Ammon's horn (tissue), 1 donor: ENCODE results near the gene NQO2.
"Not testable (repeated sequence)": the region's sequence is repeated elsewhere in the genome, so short reads cannot be mapped to it uniquely, and the experiment has no call there.

Experiments
- DNase-seq: peaks from one replicate; pipeline ENCODE4 v3.0.0-alpha.2; 2016; ENCODE audit warnings: low spot score

Gene NQO2

DNA sequence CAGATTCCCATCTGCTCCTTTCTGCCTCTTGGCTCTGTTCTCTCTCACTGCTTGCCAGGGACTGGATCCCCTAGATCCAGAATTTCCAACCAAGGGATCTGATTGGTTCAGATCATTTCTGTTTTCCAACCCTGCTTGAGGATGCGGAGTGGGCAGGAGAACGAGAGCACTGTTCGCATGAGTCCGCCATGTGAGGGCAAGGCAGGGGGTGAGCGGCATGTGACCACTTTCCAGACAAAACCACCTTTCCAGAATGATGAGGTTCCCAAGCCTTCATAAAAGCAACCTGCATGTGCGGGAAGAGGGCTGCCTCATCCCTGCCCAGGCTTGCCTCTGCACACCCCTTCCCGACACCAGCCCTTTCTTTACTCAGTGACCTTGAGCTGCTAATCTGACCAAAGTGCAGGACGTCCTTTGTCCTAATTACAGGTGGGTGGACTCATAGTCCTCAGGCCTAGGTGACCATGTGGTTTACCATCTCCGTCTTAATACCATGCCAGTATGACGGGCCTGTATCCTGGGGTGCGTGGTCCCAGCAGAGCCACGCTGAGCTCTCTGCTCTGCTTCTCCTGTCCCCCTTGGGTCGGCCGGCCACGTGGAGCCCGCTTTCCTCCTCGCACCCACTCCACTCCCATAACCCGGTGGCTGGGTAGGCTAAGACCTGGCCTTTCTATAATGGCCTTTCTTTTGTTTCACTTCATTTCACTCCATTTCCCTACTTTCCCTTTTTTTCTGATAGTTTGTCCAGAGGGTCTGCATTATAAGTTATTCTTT is 14.4 kb downstream of the NQO2 start:
- DNase-seq, result no peak

DNA sequence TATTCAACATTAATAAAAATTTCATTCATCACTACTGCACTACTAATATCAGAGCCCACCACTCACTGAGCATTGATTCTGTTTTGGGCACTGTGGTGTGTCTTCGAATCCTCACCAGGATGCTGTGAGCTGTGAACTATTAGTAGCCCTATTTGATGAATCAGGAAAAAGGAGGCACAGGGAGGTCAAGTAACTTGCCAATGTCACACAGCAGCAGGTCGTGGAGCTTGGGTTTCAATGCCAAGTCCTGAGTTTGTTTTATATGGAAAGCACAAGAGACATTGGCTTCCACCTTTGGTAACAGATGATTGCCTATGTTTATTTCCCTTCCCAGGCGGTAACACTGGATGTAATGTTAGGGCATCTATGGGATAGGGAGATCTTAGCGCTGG is 15.0 kb downstream of the NQO2 start:
- no peak for DNase-seq

DNA sequence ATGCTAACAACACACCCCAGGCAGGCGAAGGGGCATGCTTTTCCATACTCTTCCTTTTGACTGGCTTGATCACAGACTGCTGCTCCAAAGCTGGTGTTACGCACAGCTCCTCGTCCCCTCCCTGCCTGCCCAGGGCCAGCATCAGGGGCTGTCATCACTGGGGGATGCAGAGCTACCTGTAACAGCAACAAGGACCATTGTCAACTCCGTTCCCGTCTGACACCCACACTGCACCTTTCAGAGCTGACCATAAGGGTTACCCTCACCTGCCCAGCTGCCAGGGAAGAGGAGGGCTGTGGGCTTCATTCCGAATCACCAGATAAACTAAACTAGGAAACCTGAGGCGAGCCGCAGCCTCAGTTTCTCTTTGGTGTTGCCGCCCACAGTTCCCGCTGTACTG is 15.4 kb downstream of the NQO2 start:
- no peak for DNase-seq

DNA sequence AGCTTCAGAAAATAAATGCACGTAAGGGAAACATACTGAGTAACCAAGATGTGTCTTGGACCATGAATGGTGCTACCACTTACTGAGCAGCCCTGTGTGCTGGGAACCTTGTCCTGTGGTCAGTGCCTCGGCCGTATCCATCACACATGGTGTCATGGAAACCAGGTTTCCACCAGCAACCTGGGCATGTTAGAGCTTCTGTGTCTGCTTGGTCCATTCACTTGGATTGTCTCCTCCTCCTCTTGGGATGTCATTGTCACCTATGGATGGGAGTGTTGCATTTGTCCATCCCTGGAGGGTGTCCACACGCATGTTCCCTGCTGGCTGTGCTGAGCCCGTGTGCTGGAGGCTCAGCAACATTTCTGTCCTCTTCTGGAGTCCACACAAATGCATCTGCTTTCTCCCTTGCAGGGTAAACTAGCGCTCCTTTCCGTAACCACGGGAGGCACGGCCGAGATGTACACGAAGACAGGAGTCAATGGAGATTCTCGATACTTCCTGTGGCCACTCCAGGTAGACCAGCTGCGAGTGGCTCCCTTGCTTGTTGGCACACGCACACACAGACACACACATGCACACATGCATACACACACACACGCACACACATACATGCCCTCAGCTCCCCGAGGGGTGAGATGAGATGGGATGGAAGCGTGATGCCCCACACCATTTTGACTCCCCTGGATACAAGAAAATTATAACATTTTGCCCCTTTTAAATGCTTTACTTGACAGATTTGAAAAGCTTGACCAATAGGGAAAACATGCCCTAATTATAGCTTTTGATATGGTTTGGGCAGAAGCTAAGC is 17.0 kb downstream of the NQO2 start:
- no peak for DNase-seq

DNA sequence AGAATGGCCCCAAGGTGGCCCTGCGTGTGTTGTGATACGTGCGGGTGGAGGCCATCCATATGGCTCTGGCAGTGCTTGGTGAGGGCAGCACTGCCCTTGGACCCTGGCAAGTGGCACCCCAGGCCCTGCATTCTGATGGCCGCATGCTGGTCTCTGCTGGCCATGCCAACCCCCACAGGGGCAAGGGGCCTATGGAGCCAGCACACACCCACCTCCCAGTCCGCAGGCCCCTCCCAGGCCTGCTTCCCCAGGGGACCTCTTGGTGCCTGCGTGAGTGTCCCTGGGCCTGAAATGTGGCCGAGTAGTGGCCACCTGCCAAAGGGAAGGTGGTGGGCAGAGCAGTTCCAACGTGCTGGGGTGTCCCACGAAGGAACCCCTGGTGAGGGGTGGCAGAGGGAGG is 17.6 kb downstream of the NQO2 start:
- no peak for DNase-seq

DNA sequence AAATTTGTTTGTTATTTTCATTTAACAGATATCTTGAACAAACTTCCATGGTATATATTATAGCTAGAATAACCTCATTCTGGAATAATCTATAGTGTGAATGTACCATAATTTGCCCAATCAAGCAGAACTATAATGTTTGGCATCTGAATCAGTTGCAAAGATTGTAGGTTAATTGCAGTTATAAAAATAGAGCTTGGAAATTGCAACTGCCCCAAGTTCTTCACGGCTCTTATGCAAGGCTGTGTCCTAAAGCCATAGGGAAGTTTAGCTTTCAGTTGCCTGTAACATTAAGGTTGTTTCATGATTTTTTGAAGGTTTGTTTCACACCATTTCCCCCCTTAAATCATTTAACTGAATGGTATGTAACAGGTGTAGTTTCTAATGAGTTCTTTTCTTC is 19.4 kb downstream of the NQO2 start:
- DNase-seq, result no peak

DNA sequence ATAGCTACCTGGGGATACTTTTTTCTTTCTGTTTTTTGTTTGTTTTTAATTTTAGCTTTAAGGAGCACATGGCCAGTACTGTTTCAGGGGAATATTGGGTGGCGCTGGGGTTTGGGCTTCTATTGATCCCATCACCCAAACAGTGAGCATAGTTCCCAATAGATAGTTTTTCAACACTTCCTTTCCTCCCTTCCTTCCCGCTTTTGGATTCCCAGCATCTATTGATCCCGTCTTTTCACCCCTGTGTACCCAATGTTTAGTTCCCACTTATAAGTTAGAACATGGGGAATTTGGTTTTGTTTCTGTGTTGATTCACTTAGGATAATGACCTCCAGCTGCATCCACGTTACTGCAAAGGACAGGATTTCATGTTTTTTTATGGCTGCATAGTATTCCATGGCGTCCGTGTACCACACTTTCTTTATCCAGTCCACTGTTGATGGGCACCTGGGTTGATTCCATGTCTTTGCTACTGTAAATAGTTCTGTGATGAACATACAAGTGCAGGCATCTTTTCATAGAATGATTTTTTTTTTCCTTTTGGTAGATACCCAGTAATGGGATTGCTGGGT is 20.1 kb downstream of the NQO2 start:
- no peak for DNase-seq

DNA sequence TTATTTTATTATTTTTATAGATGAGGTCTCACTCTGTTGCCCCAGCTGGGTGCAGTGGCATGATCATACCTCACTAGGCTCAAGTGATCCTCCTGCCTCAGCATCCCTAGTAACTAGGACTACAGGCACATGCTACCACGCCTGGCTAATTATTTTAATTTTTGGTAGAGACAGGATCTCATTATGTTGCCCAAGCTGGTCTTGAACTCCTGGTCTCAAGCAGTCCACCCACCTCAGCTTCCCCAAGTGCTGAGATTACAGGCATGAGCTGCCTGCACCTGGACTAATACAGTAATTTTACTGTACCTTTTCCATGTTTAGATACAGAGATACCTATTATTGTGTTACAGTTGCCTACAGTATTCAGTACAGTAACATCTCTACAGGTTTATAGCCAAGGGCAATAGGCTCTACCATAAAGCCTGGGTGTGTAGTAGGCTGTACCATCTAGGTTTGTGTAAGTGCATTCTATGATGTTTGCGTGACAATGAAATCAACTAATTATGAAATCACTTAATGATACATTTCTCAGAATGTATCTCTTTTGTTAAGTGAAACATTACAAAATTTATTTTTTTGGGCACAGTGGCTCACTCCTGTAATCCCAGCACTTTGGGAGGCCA is 21.4 kb downstream of the NQO2 start:
- DNase-seq, result not testable (repeated sequence)

DNA sequence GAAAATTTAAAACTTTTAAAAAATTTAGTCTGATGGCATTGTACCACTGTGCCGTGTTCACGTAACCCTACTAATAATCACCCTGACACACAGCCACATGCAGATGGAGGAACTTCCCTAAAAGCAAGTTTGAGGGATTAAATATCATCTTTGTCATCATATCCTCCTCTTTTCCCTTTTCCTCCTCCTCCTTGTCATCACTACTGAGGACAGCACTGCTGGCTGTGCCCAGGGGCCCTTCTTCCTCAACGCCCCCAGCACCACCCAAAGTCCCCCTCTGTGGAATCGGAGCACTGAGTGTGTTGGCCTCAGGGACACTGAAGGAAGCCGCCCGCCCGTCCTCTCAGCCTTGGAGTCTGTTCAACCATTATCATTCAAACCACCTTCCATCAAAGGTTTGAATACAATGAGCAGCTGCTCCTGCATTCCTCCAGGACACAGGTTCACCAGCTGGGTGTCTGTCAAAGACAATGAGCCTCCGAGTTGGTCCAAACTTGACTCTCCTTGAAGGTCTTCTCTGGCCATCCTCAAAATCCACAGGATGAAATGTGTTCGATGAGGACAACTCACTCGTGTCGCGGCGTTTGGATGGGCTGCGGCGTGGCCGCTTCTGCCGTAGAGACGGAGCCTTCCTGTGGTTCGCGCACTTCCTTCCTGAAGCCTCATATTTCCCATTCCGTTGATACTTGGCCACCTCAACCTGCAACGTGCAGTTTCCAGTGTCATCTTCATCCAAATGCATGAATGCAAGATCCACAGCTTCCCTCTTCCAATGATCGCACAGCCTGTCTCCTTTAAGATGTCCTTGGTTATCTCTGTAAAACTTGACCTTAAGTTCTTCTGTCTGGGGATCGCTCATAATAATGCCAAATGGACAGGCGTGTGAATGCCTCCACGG is 23.3 kb downstream of the NQO2 start:
- peak; percentile 14 for DNase-seq

DNA sequence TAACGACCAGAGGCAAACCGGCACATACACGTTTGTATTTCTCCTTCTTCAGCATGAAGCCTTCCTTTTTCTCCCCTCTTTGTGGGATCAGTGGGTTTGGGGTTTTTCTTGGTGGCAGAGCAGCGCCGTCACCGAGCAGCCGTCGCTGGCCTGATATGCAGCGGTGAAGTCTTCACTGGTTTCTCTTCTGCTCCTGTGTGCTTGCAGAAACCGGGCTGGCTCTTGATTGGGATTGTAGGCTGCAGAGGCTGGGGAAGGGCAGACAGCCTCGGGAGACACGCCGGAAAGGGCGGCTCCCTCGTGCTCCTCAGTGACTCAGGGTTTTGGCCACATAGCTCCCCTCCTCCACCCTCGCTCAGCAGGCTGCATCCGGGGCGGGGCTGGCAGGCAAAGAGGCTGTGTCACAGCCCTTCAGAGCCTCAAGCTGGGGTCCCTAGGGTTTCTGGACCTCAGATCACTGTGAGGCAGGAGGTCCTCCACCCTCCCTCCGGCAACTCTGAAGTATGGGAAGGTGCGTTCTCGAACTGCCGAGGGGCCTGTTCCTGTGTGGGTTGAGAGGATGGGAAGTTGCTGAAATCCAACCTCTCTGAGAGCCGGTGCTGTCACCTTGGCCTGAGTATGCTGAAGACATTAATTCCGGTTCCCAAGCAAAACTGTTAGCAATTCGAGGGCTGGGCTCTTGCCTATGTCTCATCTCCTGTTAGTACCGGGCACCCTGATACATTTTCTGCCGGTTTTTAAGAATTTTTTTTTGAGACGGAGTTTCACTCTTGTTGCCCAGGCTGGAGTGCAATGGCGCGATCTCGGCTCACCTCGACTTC is 24.2 kb downstream of the NQO2 start:
- peak; percentile 80 for DNase-seq

DNA sequence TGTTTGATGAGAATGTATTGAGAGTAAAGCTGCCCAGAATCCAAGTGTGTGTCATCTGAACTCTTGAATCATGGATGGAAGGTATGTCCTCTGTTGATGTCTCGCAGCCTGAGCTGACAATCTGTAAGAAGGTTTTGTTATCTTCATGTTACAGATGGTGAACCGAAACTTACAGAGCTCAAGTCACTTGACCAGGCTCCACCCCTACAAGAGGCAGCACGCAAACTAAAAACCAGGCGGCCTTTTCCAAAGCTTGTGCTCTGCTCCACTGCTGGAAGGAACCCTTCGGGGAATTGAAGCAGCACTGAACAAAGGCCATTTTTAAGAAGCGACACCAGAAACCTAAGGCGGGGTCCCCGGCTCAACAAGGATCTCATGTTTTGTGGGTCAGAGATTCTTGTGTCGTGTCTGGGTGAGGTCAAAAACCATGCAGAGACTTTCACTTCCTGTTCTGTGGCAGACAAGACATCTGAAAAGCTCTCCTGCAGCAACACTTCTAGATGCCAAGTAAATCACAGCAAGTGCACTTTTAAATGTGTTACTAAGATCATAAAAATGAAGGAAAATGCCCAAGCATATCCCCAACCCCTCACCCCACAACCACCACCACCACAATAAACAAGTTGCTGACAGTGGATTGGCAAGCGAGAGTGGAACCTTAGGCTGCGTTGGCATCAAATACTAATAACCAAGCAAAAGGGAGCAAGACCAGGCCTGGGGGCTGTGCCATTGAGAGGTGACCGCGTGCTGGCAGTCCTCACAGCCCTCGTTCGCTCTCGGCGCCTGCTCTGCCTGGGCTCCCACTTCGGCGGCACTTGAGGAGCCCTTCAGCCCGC is 27.3 kb downstream of the NQO2 start:
- DNase-seq, result peak; percentile 62

DNA sequence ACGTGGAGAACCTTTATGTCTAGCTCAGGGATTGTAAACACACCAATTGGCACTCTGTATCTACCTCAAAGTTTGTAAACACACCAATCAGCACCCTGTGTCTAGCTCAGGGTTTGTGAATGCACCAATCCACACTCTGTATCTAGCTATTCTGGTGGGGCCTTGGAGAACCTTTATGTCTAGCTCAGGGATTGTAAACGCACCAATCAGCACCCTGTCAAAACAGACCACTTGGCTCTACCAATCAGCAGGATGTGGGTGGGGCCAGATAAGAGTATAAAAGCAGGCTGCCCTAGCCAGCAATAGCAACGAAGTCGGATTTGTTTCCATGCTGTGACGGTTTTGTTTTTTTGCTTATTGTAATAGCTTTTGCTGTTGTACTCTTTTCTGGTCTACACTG is 28.5 kb downstream of the NQO2 start:
- DNase-seq, result not testable (repeated sequence)

DNA sequence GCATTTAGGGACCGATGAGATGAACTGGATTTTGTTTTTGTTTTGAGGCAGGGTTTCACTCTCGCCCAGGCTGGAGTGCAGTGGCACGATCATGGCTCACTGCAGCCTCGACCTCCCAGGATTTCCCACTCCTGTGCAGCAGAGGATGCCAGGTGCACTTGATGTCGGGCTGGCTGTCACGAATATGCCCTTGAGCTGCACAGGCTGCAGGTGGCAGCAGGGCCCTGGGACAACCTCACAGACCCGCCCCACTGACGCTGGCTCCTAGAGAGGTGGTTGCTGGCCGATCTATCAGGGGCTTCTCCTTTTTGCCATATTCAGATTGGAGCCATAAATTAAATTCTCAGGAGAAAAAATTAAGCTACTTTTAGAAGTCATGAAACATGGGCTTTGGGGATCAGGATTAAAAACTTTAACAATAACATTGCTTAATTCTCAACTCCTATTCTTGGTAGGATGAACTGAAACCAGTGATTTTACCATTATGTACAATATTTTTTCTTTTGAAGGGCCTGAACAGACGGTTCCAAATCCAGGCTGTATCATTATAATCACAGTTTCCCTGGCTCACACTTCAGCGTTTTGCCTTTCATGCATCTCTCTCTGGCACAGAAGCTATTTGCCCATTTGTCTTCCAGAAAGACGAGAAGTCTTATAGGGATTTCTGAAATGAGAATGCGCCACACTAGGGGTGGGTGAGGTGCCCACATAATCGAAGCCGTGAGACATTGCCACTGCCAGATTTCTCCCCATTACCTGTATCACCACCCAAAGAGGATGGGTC is 32.4 kb downstream of the NQO2 start:
- no peak for DNase-seq

DNA sequence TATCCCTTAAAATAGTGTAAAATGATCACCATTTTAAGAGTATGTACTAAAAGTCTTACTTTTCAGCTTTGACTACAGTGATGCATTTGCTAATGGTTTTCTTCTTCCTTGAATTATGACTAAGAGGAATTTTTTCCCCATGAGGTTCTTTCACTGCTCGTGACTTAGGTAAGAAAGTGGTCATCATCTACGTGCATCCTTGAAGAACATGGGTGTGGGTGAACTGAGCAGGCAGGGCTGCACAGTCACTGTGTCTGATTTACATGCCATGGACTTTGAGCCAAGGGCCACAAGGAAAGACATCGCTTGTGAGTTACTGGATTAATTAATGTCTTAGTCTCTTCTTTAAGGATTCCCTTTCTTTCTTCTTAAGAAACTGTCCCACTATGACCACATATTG is 33.3 kb downstream of the NQO2 start:
- DNase-seq, result no peak

DNA sequence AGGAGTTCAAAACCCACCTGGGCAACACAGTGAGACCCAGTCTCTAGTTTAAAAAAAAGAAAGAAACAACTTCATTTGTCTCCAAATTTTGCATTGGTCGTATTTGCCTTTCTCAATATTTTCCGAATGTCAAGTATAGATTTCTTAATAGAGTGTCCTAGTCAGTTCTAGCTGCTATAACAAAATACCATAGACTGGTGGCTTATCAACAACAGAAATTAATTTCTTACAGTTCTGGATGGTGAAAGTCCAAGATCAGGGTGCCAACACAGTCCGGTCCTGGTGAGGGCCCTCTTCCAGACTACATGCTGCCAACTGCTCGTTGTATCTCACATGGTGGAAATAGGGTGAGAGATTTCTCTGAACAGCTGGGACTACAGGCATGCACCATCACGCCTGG is 34.0 kb downstream of the NQO2 start:
- no peak for DNase-seq

DNA sequence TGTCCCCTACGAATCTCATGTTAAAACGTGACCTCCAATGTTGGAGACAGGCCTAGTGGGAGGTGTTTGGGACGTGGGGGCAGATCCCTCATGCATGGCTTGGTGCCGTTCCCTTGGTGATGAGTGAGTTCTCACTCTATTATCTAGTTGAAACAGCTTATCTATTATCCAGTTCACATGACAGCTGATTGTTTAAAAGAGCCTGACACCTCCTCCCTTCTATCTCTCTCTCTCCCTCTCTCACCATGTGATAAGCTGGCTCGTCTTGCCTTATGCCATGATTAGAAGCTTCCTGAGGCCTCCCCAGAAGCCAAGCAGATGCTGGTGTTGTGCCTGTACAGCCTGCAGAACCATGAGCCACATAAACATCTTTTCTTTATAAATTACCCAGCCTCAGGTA is 35.7 kb downstream of the NQO2 start:
- no peak for DNase-seq

DNA sequence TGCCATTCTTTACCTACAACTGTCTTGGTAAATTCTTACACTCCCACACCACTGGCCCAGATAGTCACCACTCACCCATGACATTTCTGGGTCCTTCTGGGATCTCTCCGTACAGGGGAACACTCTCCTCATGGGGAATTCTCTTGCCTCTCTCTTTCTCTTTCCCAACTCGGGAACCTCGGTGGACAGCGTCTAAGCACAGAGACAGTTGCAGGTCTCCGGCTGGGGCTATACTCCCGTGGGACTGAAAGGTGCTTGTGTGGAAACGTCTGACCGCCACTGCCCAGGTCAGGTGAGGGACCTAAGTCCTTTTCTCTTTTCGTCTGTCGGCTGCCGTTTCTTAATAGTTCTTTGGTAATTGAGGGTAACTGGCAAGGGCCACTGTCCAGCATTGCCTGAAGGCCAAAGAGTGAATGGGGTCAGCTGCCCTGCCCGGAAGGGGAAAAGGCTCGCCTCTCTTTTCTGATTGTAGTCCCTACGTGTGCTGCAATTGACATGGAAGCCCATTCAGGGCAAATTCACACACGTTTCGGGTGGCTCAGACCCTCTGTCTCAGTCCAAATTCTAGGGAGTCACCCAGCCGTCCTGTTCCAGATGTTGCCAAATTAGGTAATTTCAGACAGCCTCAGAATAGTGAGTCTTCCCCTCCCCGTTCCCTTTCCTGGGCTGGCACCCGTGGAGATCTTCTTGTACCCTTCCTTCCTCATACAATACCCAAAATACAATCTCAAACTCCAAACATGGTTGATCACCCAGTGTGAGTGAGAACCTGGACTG is 37.4 kb downstream of the NQO2 start:
- DNase-seq, result no peak

DNA sequence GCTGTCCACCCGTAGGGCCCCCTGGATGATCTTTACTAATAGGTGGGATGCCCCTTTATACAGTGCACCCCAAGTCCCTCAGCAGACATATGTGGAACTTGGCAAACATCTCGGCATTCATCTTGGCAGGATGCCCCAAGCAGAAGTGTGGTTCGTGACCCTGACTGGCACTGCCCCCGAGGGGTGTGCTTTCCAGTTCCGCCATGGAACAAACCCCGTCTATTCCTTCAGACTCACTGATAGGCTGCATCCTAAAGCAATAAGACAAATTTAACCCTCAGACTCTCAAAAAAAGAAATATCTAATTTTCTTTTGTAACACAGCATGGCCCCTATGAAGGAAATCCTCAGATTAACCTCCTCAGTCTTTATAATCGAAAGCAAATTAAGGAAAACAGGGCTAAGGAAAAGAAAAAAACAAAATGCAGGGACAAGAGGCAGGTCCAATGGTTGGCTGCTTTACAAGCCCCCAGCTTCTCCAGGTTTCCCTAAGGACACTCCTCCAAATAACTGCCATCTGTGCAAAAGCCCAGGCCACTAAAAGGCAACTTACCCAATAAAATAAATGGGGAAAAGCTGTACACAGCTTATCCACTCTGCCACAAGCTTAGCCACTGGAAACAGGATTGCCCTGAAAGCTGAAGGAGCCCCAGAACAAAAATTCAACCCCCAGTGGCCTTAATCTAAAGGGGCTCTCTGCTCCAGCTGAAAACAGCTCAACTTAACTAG is 38.1 kb downstream of the NQO2 start:
- DNase-seq, result no peak
